Neuronal stem cell (in vitro differentiated cells): ENCODE measurements around the gene COX7A2.
A peak's percentile ranks its signal among the peaks of the same experiment; 100 is the strongest.

ENCODE experiments used
- DNase-seq: peaks from one replicate; pipeline ENCODE4 v3.0.0-alpha.2; 2013; ENCODE audit warnings: low spot score
- H2AFZ ChIP-seq: one replicate; pipeline ENCODE4 v1.6.1; 2013; ENCODE audit warnings: mild to moderate bottlenecking, low read length, inconsistent platforms
- H2AK5ac ChIP-seq: 2 replicates; pipeline ENCODE4 v1.6.1; 2013; ENCODE audit warnings: low read depth, mild to moderate bottlenecking, inconsistent platforms, low read length, moderate library complexity, mixed read lengths
- H2BK120ac ChIP-seq: 2 replicates; pipeline ENCODE4 v1.6.1; 2013; ENCODE audit warnings: low read depth, mild to moderate bottlenecking, inconsistent platforms, low read length, moderate library complexity, mixed read lengths
- H2BK12ac ChIP-seq: one replicate; pipeline ENCODE4 v1.6.1; 2013; ENCODE audit warnings: low read length, inconsistent platforms
- H2BK15ac ChIP-seq: 2 replicates; pipeline ENCODE4 v1.6.1; 2013; ENCODE audit warnings: mild to moderate bottlenecking, low read length, inconsistent platforms, mixed read lengths
- H2BK5ac ChIP-seq: one replicate; pipeline ENCODE4 v1.6.1; 2013; ENCODE audit warnings: inconsistent platforms, mild to moderate bottlenecking, low read length, moderate library complexity
- H3K14ac ChIP-seq: one replicate; pipeline ENCODE4 v1.6.1; 2013; ENCODE audit warnings: low read length, inconsistent platforms
- H3K18ac ChIP-seq: 2 replicates; pipeline ENCODE4 v1.6.1; 2013; ENCODE audit warnings: low read length, inconsistent platforms
- H3K23ac ChIP-seq: 2 replicates; pipeline ENCODE4 v1.6.1; 2013; ENCODE audit warnings: low read depth, mild to moderate bottlenecking, mixed read lengths, low read length, inconsistent platforms; ENCODE audit not compliant: poor library complexity
- H3K27ac ChIP-seq: replicated peaks from 3 replicates; pipeline ENCODE4 v1.5.1; 2013; ENCODE audit warnings: low read length, inconsistent platforms
- H3K27me3 ChIP-seq, 3 experiments: 2 replicates each; pipeline ENCODE4 v1.6.1; 2013; ENCODE audit warnings: low read length in 3 of 3, mild to moderate bottlenecking in 2 of 3, inconsistent platforms in 1 of 3, low read depth in 1 of 3, mixed read lengths in 1 of 3, moderate library complexity in 1 of 3; ENCODE audit not compliant: control insufficient read depth in 3 of 3, insufficient read depth in 3 of 3
- H3K36me3 ChIP-seq, 2 donors: replicated peaks in 1 of 2; 2 replicates each; pipeline ENCODE4 v1.6.1; 2013; ENCODE audit warnings: low read length in 2 of 2; ENCODE audit not compliant: control insufficient read depth in 2 of 2, insufficient read depth in 2 of 2
- H3K4ac ChIP-seq: 2 replicates; pipeline ENCODE4 v1.6.1; 2013; ENCODE audit warnings: inconsistent platforms, mild to moderate bottlenecking, low read length, moderate library complexity
- H3K4me1 ChIP-seq, 2 donors: 1 replicate in 1 of 2; 2 replicates in 1 of 2; pipeline ENCODE4 v1.6.1; 2013; ENCODE audit warnings: low read length in 2 of 2, low read depth in 1 of 2; ENCODE audit not compliant: control insufficient read depth in 2 of 2, insufficient read depth in 1 of 2
- H3K4me2 ChIP-seq: one replicate; pipeline ENCODE4 v1.6.1; 2013; ENCODE audit warnings: mild to moderate bottlenecking, low read length, inconsistent platforms; ENCODE audit not compliant: insufficient read depth, poor library complexity, severe bottlenecking
- H3K4me3 ChIP-seq, 2 donors: 2 replicates each; pipeline ENCODE4 v1.5.1; 2013; ENCODE audit warnings: low read length in 2 of 2, mild to moderate bottlenecking in 2 of 2, inconsistent platforms in 1 of 2, moderate library complexity in 1 of 2
- H3K79me1 ChIP-seq: one replicate; pipeline ENCODE4 v1.6.1; 2013; ENCODE audit warnings: low read depth, mild to moderate bottlenecking, inconsistent platforms, low read length, moderate library complexity
- H3K9ac ChIP-seq: one replicate; pipeline ENCODE4 v1.6.1; 2013; ENCODE audit warnings: mild to moderate bottlenecking, low read depth, low read length, inconsistent platforms; ENCODE audit not compliant: poor library complexity
- H3K9me3 ChIP-seq, 2 donors: replicated peaks in 1 of 2; 2 replicates each; pipeline versions ENCODE3 to v1.6.1; 2013; ENCODE audit warnings: low read length in 2 of 2, mild to moderate bottlenecking in 2 of 2, inconsistent platforms in 1 of 2, low read depth in 1 of 2, mixed read lengths in 1 of 2, moderate library complexity in 1 of 2; ENCODE audit not compliant: control insufficient read depth in 2 of 2, insufficient read depth in 1 of 2
- H4K8ac ChIP-seq: one replicate; pipeline ENCODE4 v1.6.1; 2013; ENCODE audit warnings: low read depth, mild to moderate bottlenecking, inconsistent platforms, low read length, moderate library complexity
- H4K91ac ChIP-seq: one replicate; pipeline ENCODE4 v1.6.1; 2013; ENCODE audit warnings: low read length, low read depth, mild to moderate bottlenecking, inconsistent platforms; ENCODE audit not compliant: poor library complexity
- WGBS, 2 donors: extraction: QIAGEN DNeasy Blood & Tissue Kit; methylation state at CpG; one replicate each; pipeline ENCODE4 v1.1.7; 2013; ENCODE audit warnings: missing lambda C conversion rate in 2 of 2, mixed read lengths in 1 of 2; ENCODE audit not compliant: insufficient read length in 2 of 2, insufficient replicate concordance in 1 of 2; ENCODE audit errors: extremely low coverage in 2 of 2; 5-methylcytosine and 5-hydroxymethylcytosine counted together

The COX7A2 gene

DNA sequence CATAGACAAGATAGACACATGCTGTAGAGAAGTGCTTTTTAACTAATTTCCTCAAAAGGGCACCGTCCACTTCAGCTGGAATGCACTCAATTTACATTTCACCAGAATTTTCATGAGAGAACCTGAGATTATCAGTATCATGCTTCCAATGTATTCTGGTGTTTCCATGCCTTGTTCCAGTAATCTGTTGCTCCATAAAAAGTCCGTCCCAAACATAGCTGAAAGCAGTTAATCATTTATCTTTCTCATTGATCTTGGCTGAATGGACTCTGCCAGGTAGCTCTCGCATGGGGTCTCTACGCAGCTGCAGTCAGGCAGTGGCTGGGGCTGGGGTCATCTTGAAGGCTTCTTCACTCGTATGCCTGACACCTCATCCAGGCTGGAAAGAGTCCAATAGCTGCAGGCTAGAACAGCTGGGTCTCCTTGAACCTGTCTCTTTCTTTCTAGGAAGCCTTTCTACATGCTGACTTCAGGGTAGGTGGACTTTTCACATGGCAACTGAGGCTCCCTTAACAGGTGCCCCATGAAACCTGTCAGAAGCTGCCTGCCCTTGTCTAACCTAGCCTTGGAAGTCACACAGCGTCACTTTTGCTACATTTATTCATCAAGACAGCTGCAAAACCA is 19.2 kb downstream of the COX7A2 start:
- H4K8ac ChIP-seq = no peak overlapping the region
- H4K91ac ChIP-seq = no peak overlapping the region
- no peaks in the 10 kb centered on the region for H3K36me3 ChIP-seq
- peaks cover 0 to 2% of the 10 kb centered on the region in 2 donors for H3K4me1 ChIP-seq
- no peak overlapping the region for H3K23ac ChIP-seq
- no peak overlapping the region for H2BK15ac ChIP-seq
- H3K14ac ChIP-seq = no peak overlapping the region
- H3K18ac ChIP-seq = no peak overlapping the region
- no CpG with 5 or more reads among the region's 6 CpGs for WGBS, 2 donors
- no peak overlapping the region for H3K4me3 ChIP-seq
- H3K79me1 ChIP-seq = no peaks in the 10 kb centered on the region
- H3K9me3 ChIP-seq = no peaks in the 10 kb centered on the region
- H2AFZ ChIP-seq = peak overlapping the region; percentile 4
- no peak overlapping the region for H2BK12ac ChIP-seq
- no peak overlapping the region for H2BK5ac ChIP-seq
- H3K9ac ChIP-seq = no peak overlapping the region
- H3K27ac ChIP-seq = no peak overlapping the region
- peaks cover 0 to 5% (median 0%) of the 10 kb centered on the region in 3 experiments for H3K27me3 ChIP-seq
- H3K4me2 ChIP-seq = no peak overlapping the region
- DNase-seq = no peak
- no peak overlapping the region for H2AK5ac ChIP-seq
- H3K4ac ChIP-seq = no peak overlapping the region
- H2BK120ac ChIP-seq = no peak overlapping the region

DNA sequence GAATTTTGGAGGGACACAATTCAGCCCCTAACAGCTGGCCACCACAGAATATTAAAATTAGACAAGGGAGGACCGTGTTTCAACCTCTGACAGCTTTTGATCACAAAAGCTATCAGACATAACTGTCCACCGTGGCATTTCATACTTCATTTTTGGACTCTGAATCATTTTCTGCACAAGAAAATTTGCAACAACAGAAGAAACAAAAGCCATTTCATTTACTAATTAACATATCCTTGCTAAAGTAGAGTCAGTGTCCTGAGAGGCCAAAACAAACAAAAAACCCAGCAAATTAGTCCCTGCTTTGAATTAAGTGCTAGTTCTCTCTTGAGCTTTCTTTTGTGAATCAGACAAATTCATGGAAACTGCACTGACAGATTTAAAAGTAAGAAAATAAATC is 20.2 kb downstream of the COX7A2 start:
- Histone ChIP-seq H2BK15ac (no peak overlapping the region), H2BK120ac (no peak overlapping the region), H3K27ac (no peak overlapping the region), H3K14ac (no peak overlapping the region), H3K4ac (no peak overlapping the region), H3K79me1 (no peaks in the 10 kb centered on the region), H3K27me3 (peaks cover 0 to 5% (median 0%) of the 10 kb centered on the region in 3 experiments), H3K23ac (no peak overlapping the region), H3K9ac (no peak overlapping the region), H4K91ac (no peak overlapping the region), H3K4me1 (peaks cover 0 to 2% of the 10 kb centered on the region in 2 donors), H2BK12ac (no peak overlapping the region), H3K9me3 (no peaks in the 10 kb centered on the region), H2AK5ac (no peak overlapping the region), H3K4me2 (no peak overlapping the region), H3K4me3 (no peak overlapping the region), H4K8ac (no peak overlapping the region), H2AFZ (no peak overlapping the region), H3K36me3 (no peaks in the 10 kb centered on the region), H2BK5ac (no peak overlapping the region), H3K18ac (no peak overlapping the region)
- no CpG with 5 or more reads among the region's 2 CpGs for whole genome bisulfite sequencing, 2 donors
- DNase-seq = no peak

DNA sequence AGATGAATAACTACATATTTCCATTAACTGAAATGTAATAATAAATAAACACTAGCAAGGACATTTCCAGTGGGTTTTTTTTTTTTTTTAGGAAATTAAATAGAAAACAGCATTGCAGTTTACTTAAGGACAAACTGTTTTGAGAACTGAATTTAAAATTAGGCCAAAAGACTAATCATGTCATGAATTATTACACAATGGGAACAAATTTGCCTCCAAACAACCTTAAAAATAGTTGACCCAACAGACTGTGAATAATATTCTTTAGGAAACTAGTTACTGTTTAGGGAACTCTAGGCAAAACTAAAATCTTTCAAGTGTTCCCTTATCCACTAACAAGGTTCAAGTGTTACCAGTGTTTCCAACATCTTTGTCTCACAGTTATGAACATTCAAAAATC is 21.3 kb downstream of the COX7A2 start:
- no peaks in the 10 kb centered on the region for H3K36me3 ChIP-seq
- no peak overlapping the region for H3K14ac ChIP-seq
- H3K4me2 ChIP-seq = no peak overlapping the region
- H2AFZ ChIP-seq = no peak overlapping the region
- H2BK5ac ChIP-seq = no peak overlapping the region
- H2AK5ac ChIP-seq = no peak overlapping the region
- H3K23ac ChIP-seq = no peak overlapping the region
- no peak overlapping the region for H4K91ac ChIP-seq
- no peak overlapping the region for H4K8ac ChIP-seq
- no peaks in the 10 kb centered on the region for H3K79me1 ChIP-seq
- peaks cover 0 to 2% of the 10 kb centered on the region in 2 donors for H3K4me1 ChIP-seq
- H2BK12ac ChIP-seq = no peak overlapping the region
- peaks cover 0 to 10% (median 0%) of the 10 kb centered on the region in 3 experiments for H3K27me3 ChIP-seq
- H3K27ac ChIP-seq = no peak overlapping the region
- H3K4ac ChIP-seq = no peak overlapping the region
- H3K9me3 ChIP-seq = no peaks in the 10 kb centered on the region
- H2BK15ac ChIP-seq = no peak overlapping the region
- no peak overlapping the region for H3K9ac ChIP-seq
- DNase-seq = no peak
- no peak overlapping the region for H3K18ac ChIP-seq
- no peak overlapping the region for H3K4me3 ChIP-seq
- no peak overlapping the region for H2BK120ac ChIP-seq

DNA sequence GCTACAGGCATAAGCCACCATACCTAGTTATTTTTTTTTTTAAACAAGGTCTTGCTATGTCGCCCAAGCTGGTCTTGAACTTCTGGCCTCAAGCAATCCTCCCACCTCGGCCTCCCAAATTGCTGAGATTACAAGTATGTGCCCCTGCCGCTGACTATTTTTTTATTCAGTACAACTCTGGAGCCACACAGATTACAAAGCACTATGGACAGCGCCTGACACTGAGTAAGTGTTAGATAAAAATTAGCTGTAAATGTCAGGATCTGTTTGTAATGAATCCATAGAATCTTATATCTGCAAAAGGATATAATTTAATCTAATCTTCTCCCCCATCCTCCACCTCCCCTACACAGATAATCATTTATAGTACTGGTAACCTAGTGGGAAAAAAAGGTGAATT is 22.5 kb downstream of the COX7A2 start:
- no peak overlapping the region for H3K23ac ChIP-seq
- H2BK5ac ChIP-seq = no peak overlapping the region
- peaks cover 0 to 13% (median 0%) of the 10 kb centered on the region in 3 experiments for H3K27me3 ChIP-seq
- no peak overlapping the region for H2AK5ac ChIP-seq
- no peak overlapping the region for H2BK15ac ChIP-seq
- H4K8ac ChIP-seq = no peak overlapping the region
- H3K9ac ChIP-seq = no peak overlapping the region
- no peak overlapping the region for H3K14ac ChIP-seq
- no peak overlapping the region for H3K4me3 ChIP-seq
- DNase-seq = no peak
- no peak overlapping the region for H2AFZ ChIP-seq
- H2BK12ac ChIP-seq = no peak overlapping the region
- no peaks in the 10 kb centered on the region for H3K36me3 ChIP-seq
- H4K91ac ChIP-seq = no peak overlapping the region
- no peak overlapping the region for H3K18ac ChIP-seq
- no peaks in the 10 kb centered on the region for H3K79me1 ChIP-seq
- H3K27ac ChIP-seq = no peak overlapping the region
- WGBS, 2 donors = no CpG with 5 or more reads among the region's 4 CpGs
- no peak overlapping the region for H3K4ac ChIP-seq
- H3K4me1 ChIP-seq = peaks cover 2 to 3% of the 10 kb centered on the region in 2 donors
- H3K4me2 ChIP-seq = no peak overlapping the region
- no peak overlapping the region for H2BK120ac ChIP-seq
- H3K9me3 ChIP-seq = no peaks in the 10 kb centered on the region
